ENCODE measurements around the gene SYTL2.

SYTL2 gene

DNA sequence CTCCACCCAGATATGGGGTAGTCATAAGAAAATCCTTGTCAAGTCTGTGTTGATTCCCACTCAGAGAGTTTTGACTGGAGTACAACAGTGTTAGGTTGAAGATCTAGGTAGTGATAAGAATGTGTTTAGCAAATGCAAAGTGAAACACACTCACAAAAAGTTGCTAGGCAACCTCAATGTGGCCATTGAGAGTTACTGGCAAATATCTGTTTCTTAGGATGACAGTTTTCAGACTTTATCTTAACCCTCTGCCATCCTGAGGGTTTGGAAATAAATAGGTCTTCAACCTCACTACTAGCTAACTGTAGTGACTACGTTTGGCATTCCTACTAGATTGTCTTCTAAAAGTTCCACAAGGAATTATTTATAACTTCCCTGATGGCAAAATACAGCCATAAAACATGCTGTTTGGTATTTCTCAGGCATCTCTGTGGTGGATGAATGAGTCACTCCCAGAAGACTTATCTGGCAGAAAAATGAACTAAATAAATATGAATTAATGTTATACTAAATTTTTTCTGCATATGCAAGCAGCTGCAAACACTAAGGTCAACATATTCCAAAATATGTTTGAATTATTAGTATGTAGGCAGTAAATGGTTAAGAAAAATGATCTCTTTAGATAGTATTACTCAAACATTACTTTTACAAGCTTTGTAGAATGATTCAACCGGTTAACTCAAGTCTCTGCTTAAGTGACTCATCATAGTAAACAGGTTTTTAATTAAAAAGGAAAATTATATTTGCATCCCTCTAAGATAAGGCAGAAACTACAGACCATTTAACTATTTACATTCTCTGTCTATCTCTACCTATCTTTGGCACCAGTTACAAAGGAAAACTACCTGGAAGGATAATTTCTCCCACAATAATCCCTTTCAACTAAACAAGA, 17.1 kb upstream of the SYTL2 start:
- no peak for DNase-seq

DNA sequence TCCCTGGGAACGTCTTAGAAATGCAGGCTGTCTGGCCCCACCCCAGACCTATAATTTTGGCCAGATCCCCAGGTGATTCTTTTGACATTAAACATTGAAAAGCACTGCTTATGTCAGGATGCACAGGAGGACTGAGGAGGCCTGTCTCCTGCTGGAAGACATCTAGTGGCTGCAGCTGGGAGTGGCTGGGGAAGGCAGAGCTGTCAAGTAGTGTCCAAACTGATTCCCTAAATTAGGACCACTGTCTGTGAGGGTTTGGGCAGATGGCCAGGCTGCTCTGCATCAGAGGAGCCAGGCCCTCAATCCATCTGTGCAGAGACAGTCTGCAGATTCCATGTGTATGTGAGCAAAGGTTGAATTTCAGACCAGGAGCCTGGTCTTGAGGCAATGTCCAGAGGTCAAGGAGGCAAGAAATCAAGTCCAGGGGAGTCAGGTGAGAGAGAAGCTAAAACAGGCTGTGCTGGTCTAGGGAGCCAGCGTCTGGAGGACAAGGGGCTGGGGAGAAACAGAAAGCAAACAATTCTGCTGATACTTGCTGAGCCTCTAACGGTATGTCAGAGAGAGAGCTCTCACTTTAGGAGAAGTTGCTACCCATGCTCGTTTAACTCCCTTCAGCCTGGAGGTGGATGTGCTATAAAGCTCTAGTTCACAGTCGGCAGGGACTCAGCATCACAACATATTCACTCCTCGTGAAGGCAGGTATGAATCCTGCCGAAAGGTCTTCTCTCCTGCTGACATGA, 15.3 kb upstream of the SYTL2 start:
- DNase-seq, result no peak

DNA sequence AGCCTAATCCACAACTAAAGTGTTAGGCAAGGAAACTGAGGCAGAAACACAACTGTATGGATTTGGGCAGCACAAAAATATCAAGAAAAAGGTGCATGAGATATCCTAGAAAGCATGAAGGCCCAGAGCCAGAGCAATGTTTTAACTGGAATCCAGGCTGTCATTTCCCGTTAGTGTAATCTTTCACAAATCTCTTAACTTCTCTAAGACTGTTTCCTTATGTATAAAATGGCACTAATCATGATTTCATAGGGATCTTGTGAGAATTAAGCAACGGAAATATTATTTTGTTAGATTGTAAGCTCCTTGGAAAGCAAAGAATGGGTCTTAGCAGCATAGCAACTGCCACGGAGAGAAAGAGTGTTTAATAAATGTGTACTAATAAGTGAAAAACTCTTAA, 14.7 kb upstream of the SYTL2 start:
- no peak for DNase-seq

DNA sequence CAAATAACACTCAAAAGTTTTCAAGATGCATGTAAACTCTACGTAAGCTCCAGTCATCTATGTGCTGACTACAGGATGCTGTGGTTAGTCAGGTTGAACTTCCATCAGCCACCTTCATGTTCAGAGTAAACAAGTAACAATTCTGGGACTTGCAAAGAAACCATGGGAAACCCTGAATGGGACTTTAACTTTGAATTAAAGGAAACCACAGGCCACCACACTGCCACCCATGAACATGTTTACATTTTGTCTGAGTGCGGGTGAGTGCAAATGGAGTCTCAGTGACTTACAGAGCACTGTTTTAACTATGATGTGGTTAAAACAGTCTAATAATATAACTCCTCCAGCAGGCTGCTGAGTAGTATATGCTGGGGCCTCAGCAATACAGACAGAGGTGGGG, 12.9 kb upstream of the SYTL2 start:
- no peak for DNase-seq

DNA sequence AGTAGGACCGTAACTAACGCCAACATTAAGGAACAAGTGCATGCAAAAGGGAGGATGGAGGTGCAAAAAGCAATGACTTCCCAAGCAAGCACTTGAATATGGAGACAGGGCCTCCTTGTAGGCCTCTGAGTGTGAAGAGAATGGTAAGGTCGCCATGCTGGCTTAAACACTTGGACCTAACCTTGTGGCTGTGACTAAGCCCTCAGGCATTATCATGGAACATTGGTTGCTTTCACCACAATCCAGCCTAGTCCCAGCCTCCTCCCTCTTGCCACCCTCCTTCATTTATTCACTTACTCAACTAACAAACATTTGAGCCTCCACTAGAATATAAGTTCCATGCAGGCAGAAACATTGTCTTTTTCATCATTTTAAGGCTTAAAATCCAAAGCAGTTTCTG, 11.9 kb upstream of the SYTL2 start:
- no peak for DNase-seq

DNA sequence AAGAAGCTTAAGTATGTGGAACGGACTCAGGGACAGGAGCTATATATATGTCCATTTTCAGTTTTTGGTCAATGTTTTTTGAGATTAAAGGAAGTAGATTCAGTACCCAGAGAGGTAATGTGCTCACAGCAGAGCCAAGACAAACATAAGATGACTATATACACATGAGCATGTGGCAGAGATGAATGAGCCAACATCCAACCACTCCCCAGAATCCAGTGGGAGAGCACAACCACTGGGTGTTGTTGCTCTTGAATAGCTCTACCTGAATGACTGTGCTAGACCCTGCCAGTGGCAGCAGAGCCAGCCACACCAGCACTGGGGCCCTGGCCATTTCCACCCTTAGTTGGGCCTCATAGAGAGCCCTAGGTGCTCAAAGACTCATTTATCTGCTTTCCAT, 10.7 kb upstream of the SYTL2 start:
- DNase-seq, result no peak

DNA sequence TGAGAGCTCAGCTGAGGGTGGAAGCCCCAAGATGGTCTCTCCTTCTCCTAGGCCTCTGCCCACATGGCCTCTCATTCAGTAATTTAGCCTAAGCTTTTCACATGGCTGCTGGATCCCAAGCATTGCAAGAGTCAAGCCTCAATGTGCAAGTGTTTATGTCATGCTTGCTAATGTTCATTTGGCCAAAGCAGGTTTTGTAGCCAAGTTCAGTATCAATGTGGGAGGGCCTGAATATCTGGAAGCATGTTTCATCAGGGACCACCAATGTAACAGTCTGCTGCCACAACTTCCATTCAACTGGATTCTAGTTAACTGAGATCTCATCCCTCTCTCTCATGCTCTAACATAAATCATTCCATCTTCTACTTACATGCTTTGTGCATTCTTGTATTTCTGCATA, 8.5 kb upstream of the SYTL2 start:
- no peak for DNase-seq

DNA sequence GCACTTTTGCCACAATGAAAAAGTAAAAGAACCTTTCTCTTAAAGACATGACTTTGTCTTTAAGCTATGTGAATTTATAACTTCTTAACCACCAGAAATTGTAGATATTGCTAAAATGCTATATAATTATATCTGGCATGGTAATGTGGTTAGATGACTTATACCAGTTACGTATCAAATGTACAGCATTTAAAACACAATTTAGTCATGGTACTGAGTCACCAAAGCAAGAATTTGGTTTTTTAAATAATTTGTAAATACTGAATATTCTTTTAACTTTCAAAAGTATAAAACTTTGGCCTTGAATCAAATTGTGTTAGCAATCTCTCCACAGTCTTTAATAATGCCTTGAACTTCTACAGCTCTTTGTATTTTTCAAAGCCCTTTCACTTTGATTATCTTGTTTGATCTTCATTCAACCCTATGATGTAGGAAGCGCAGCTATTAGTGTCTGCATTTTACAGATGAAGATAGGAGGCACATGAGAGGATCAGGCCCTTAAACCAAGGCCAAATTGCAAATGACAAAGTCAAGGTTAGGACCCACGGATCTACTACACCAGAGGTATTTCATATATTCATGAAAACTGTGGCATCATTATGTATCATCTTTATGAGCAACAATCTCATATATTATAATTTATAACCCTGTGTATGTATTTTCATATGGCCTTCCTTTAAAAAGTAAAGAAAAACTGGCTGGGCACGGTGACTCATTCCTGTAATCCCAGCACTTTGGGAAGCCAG, 4.4 kb upstream of the SYTL2 start:
- no peak for DNase-seq

DNA sequence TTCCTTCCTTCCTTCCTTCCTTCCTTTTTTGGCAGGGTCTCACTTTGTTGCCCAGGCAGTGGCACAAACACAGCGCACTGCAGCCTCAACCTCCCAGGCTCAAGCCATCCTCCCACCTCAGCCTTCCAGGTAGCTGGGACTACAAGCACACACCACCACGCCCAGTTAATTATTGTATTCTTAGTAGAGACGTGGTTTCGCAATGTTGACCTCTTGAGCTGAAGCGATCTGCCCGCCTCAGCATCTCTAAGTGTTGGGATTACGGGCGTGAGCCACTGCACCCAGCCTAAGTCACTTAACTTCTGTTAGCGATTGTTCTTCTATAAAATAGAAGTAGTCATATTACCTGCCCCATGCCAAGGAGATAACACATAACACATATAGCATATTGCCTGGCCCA, 2.8 kb upstream of the SYTL2 start:
- DNase-seq, result no peak

DNA sequence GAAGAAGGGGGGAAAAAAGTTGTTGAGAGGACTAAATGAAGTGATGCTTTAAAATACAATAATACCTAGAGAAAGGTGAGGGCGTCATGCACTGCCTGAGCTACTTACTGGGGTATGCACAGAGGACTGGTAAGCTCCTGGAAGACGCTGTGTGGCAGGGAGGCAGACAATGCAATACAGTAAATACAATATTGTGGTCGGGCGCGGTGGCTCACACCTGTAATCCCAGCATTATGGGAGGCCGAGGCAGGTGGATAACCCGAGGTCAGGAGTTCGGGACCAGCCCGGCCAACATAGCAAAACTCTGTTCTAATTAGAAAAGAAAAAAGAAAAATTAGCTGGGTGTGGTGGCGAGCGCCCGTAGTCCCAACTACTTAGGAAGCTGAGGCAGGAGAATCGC, 683 bp upstream of the SYTL2 start:
- DNase-seq, result no peak

DNA sequence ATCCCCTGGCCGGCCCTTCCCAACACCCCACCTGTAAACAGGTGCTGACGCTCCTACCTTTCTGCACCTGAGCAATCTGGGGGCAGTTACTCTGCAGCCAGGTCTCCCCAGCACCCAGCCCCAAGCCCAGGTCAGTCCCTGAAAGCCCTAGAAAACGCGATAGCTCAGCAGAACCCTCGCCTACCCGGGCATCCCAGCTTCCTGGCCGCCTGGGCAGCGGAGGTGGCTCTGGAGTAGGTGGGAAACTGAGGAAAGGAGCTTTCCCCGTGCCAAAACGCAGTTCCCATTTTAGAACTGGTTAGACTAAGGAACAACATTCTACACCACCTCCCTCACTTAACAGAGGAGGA, 445 bp downstream of the SYTL2 start:
- DNase-seq, result no peak

DNA sequence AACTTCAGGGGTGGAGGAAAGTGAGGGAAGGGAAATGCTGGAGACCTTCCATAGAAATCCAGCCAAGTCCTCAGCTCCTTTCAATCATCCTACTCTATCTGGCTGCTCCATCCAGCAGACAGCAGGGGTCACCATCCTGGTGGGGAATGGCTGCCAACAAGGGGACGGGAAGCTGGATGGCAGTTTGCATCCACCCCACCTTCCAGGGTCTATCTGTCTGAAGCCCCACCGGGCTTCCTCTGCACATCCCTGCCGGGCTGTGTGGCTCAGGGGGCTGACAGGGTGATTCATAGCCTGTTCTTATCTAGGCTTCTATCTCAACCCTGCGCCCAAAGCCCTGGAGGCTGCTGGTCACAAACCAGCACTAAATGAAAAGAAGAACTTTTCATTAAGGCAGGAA, 1.1 kb downstream of the SYTL2 start:
- DNase-seq, result no peak

DNA sequence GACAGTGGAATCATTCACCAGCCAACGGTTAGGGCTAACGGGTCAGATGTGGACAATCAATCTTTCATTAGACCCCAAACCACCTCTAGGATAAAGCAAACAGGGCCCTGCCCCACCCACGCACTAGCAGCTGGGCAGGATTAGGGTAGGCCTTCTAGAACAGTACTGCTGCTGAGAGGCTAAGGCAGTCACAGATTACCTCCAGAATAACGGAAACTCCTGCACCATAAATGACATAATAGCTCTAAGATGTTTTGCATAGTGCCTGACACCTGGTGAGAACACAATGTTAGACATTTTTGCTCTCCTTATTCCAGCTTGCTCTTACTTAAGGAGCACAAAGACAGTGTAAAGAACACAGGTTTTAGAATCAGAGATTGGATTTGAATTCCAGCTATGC, 1.8 kb downstream of the SYTL2 start:
- DNase-seq, result no peak

DNA sequence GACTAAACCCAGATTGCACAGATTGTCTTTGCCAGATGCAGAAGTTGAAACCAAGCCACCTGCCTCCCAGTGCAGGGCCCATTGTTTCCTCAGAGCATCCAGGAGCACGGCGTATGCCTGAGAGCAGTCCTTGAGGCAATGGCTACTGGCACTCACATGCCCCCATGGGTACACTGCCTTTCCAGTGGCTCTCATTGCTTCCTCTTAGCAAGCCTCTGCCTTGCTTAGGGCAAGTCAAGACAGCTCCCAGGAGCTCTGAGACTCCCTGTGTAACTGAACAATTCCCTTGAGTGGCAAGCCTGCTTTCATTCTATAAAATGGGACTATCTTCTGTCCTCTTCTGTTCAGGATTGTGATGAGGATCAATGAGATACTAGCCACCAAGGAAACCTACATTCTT, 4.1 kb downstream of the SYTL2 start:
- DNase-seq, result no peak

DNA sequence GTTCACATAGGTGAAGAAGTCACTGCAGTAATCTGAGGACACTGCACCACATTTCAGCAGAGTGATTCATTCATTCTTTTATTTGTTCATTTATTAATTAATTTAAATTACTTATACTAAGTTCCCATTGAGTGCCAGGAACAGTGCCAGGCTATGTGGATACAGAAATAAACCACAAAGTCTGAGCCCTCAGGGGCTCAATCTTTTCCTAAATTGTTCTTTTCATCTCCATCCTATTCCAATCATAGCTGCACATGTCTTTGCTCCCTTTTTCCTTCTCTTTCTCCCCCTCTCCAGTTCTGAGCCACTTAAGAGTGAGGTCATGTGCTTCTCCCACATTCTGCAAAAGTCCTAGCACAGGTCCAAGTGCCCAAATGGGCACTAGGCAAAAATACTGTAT, 4.9 kb downstream of the SYTL2 start:
- no peak for DNase-seq

DNA sequence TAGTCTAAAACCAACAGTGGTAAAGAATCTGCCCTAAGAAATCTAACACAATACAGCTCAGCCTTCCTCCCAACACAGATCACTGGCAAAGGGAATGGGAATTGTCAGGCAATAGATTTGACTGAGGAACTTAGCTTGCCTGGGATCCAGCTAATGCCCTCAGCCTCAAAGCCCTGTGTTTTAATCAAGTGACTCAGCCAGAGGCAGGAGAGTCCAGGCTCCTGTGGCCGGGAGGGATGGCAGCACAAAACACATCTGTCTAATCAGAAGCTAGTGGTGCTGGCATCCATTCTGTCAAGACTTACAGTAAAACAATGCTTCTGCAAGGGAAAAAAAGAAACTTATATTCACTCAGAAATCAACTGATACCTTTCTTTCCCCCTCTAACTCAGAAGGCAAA, 5.6 kb downstream of the SYTL2 start:
- DNase-seq, result no peak

DNA sequence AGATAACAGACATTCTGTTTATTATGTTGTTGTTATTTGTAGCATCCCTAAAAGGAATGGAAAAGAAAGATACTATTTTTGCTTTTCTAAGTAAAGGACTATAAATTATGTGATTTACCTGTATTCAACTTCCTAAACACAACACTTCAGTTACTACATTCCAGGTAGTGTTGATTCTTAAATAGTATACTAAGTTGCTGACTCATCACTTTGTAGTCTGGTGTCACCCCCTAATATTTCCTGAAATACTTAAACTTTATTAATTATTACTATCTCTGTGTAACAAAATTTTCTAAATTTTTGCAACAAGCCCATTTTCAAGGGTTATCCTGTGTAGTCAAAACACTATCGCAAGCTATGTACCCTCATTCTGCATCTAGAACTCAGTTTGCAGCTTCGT, 7.0 kb downstream of the SYTL2 start:
- DNase-seq, result no peak

DNA sequence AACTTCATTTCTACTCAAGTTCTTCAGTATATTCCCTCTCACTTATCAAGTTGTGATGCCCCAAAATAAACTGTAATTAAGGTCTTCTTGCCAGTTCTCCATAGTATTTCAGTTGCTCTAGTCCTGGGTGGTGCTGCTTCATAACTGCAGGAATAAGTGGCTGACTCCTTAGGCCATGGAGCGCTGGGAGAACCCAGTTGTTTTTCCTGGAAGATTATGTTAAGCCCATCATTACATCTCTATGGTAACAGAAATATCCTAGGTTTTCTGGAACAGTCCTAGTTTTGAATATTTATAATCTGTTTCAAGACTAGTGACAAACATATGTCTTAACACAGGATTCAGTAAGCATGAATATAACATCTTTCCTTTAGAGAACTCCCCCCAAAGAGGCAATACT, 7.6 kb downstream of the SYTL2 start:
- DNase-seq, result no peak

DNA sequence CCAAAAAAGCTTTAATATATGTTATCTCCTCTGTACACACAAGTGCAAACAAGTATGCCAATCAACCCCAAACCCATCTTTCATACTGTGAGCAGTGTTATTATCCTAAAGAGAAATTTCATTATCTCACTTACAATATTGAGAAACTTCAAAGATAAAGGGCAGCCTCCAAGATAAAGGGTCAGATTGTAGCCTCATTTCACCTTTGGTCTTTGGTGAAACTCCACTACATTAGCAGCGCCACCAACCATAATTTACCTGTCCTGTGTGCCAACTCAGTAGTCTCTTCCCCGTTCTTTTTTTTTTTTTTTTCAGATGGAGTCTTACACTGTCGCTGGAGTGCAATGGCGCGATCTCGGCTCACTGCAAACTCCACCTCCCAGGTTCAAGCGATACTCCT, 9.4 kb downstream of the SYTL2 start:
- DNase-seq, result no peak

DNA sequence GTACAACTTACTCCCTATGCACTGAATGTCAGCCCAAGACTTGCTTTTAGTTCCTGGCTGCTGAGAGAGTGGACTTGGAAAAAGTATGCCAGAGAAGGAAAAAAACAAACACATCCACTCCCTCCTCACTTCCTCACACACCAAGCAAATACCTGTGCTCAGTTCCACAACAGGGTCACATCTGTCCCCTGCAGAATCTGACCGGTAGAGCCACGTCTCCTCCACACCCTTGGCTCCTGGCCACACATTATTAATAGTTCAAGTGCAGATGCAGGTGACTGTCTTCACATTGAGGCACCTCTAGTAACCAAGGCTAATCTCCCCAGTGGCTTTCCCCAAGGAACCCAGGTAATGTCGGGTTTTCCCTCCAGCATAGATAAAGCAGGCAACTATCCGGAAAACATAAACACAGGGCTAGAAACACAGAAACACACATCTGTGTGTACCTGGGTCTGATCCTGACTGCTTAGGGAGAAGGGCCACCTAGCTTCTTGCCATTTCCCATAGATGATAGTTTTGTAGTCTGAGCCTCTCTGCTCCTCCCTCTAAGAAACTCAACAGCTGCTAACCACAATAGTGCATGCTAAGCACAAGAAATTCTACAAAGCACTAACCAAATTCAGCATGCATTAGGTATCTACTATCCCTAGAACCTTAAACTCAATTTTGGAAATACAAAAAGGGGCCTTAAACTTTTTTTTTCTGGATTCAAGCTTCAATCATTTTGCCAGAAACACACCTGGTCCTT, 10.2 kb downstream of the SYTL2 start:
- DNase-seq, result no peak

DNA sequence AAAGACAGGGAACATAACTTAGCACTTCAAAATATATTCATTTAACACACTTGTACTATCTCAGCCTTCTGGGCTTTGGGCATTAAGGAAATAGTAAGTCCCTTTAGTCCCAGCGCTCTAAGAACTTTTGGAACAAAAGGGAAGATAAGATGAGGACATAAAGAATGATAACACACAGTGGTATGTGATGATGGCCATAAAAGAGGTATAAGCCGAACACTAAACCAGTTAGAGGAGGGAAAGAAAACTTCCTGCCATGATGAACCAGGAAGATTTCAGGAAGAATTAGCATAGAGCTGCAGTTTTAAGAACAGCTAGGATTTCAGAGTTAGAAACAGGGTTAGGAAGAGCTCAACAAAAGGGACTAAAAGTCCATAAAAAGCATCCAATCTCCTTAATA, 11.8 kb downstream of the SYTL2 start:
- no peak for DNase-seq

DNA sequence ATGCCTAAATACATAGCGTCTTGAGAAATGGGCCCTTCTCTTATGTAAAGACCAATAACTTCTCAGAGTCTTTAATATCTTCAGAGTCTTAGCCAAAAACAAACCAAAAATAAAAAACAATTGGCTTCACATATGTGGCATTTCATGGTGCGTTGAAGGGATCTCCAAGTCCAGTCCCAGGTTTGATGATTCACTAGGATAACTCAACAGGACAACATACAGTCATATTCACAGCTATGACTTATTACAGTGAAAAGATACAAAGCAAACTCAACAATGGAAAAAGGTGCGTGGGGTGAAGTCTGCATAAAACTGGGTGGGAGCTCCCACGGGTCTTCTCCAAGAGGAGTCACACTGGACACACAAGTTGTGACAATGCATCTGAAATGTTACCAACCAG, 12.6 kb downstream of the SYTL2 start:
- DNase-seq, result no peak
